Ureter (tissue), 1 donor: ENCODE measurements around the gene GPX5. TPM values are rescaled to one million over a fixed set of nuclear protein-coding genes. Genes with fewer than 3 reads are reported as not detected.
"Not testable (repeated sequence)": the region's sequence is repeated elsewhere in the genome, so short reads cannot be mapped to it uniquely, and the experiment has no call there.

Experiments
- DNase-seq: peaks from one replicate; pipeline ENCODE4 v3.0.0-alpha.2; 2020; ENCODE audit warnings: low spot score
- total RNA-seq: library from RNA; stranded (reverse); gene quantifications from one replicate; pipeline ENCODE4 v1.2.4, GENCODE V29; 2023
- donor health status: DM: yes; HTN: yes; CAD: no.

The GPX5 gene
- total RNA-seq, 1 donor from 2014 or later: not detected

- not testable (repeated sequence) for DNase-seq
Observed at GRCh38 chr6:28512387-28512786, 13.3 kb upstream of the GPX5 start.

GRCh38 chr6:28515676-28516075 lies 10.0 kb upstream of the GPX5 start, which contains the start of gene GPX6:
Gene GPX6 (minus strand): TSS chr6:28515793. CDS start chr6:28515743, 50 bp downstream.
- DNase-seq: no peak

- no peak for DNase-seq
Observed at GRCh38 chr6:28517964-28518363, 7.7 kb upstream of the GPX5 start.

- DNase-seq: no peak
Observed at GRCh38 chr6:28522594-28523240, 3.0 kb upstream of the GPX5 start.

- DNase-seq: no peak
Observed at GRCh38 chr6:28523241-28523622, 2.4 kb upstream of the GPX5 start.

GRCh38 chr6:28530777-28531176 lies 5.1 kb downstream of the GPX5 start:
- DNase-seq: no peak

GRCh38 chr6:28531479-28532128 lies 5.9 kb downstream of the GPX5 start:
- DNase-seq: no peak

- no peak for DNase-seq
Observed at GRCh38 chr6:28534306-28534705, 8.6 kb downstream of the GPX5 start.

GRCh38 chr6:28534875-28535274 lies 9.2 kb downstream of the GPX5 start:
- DNase-seq: no peak

- DNase-seq: no peak
Observed at GRCh38 chr6:28537065-28537464, 11.4 kb downstream of the GPX5 start.

- DNase-seq: no peak
Observed at GRCh38 chr6:28537509-28538140, 11.9 kb downstream of the GPX5 start.

- DNase-seq: no peak
Observed at GRCh38 chr6:28541996-28542395, 16.3 kb downstream of the GPX5 start.

GRCh38 chr6:28542440-28543296 lies 17.0 kb downstream of the GPX5 start:
- DNase-seq: no peak

GRCh38 chr6:28543651-28544610 lies 18.2 kb downstream of the GPX5 start:
- DNase-seq: no peak

GRCh38 chr6:28545955-28546354 lies 20.3 kb downstream of the GPX5 start:
- DNase-seq: no peak

- DNase-seq: not testable (repeated sequence)
Observed at GRCh38 chr6:28547003-28547402, 21.3 kb downstream of the GPX5 start.

GRCh38 chr6:28551891-28552666 lies 26.4 kb downstream of the GPX5 start:
- DNase-seq: no peak

- no peak for DNase-seq
Observed at GRCh38 chr6:28553384-28553985, 27.8 kb downstream of the GPX5 start.

GRCh38 chr6:28553986-28554881 lies 28.6 kb downstream of the GPX5 start:
- DNase-seq: no peak
